ENCODE results near the gene MTREX.

MTREX gene

DNA sequence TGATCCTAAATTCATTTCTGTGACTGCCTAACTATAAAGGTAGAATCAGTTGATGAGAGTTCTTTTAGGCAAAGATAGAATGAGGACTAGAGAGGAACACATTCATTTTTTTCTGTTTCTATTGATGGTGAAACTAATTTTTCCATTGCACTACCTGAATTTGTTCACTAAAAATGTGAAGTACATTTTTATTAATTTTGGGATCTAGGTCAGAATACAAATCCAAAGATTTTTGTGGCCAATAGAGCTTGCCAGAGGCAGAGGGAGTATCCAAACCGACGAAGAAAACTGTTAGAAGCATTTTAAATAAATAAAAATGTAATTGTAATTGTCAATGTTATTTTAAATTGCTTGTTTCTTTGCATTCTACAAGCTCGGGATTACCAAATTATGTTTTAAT, 78.1 kb downstream of the MTREX start:
- DNase-seq, result no peak

DNA sequence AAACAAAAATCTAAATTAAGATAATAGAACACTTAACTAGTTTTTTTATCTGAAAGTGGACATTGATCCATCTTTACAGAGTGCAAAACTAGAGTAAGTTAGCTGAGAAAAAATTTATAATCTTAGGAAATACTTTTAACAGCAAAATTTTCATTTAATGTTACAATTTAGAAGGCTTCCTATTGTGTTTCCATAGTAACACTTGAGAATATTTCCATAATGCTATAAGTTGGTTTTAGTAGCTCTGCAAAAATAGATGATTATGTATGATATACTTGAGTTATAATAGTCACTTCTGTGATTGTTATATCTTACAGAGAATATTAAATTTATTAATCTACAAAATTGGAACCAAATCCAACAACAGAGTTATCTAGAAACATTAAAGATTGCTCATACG, 78.6 kb downstream of the MTREX start:
- DNase-seq, result no peak

DNA sequence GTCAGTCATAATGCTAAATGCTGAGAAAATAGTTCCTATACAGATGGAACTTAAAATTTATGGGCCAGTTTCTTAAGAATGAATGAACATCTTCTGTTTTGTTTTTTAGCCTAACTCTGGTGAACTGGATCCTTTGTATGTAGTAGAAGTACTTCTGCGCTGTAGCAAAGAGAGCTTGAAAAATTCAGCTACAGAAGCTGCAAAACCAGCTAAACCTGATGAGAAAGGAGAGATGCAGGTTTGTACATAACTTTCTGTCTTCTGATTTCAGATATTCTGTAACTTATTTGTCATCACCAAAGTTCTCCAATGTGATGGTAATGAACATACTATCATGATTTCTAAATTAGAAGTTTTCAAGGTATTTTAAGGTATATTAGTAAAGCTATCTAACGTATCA, 80.1 kb downstream of the MTREX start:
- no peak for DNase-seq

DNA sequence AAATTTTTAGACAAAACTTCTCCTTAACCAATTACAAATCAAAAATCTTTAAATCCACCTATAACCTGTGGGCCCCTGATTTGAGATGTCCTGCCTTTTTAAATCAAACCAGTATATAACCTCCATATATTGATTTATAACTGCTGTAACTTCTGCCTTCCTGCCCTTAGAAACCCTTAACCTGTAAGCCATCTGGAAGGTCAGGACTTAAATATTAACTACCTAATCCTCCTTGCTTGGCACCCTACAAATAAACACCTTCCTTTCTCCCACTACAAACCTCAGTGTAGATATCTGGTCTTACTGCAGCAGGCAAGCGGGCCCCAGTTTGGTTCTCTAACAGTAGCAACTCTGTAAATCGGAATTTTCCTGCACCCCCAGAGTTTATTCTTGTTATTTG, 83.9 kb downstream of the MTREX start:
- DNase-seq, result no peak

DNA sequence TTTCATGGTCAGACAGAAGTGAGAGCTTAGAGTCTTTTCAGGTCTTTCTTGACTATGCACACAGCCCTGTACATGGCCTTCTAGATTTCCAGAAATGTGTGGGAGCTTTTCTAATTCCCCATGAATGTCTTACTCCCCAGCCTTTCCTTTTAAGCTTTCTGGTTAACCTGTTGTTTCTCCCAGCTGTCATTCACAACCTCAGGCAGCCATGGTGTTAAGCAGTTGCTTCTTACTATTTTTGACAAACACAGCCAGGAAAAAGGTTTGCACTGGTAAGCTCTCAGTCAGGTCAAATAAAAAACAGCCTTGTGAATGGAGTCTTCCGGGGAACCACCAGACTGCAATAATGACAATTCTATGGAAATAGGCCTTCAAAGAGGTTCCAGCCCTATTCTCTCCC, 84.9 kb downstream of the MTREX start:
- no peak for DNase-seq

DNA sequence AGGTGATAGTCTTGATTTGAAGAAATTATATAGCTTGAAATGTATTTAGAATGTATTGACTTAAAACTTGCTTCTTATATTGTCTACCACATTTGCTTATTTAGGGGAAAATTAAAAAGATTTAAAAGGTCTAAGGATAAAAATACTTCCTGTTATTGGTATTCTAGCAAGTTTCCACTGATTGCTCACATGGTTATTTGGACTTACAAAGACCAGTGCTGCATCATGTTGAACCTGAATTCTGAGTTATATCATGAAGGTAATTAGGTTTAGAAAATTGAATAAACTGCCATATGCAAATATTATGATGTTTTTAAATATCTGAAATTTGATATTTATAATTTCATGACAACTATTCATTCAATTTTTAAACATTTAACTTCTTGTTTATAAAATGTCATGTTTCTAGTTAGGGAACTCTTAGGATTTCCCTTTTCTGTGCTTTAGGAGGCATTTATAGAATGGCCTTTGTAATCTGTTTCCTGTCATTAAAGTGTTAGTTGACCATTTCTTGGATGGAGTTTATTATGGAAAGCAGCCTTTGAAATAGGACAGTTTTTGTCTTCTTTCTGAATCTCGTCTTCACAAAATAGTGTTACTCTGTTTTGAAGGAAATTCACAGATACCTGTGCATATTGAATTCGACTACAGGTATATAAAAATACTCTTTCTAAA, 85.8 kb downstream of the MTREX start:
- DNase-seq, result no peak

DNA sequence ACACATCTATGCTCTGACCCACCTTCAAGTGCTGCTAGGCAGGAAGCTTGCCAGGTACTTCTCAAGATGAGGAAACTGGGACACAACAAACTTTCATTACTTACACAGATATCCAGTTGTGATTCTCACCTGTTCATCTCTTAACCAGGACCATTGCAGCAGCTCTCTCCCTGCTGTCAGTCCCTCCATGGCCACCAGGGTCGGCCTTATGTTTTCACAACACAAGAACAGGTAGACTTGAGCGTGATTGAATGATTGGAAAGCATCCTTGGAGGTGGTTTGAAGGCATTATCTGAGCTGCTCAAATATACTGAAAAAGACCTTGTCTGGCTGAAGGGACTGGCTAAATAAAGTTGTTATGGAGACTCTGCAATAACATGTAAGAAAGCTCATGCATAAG, 94.4 kb downstream of the MTREX start:
- no peak for DNase-seq

DNA sequence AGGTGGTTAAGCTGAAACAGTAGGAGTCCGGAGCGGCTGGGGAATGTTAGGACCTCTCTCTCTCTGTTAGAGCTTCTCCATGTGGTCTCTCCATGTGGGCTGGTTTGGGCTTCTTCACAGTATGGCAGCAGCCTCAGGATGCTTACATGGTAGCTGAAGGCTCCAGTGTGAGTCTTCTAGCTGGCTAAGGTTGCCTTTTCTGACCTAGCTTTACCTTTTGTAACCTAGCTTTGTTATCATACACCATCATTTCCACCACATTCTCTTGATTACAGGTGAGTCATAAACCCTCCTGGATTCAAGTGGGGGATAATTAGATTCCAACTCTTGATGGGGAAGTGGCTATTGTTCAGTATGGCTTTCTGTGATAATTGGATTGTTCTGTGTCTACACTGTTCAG, 98.5 kb downstream of the MTREX start:
- DNase-seq, result no peak

DNA sequence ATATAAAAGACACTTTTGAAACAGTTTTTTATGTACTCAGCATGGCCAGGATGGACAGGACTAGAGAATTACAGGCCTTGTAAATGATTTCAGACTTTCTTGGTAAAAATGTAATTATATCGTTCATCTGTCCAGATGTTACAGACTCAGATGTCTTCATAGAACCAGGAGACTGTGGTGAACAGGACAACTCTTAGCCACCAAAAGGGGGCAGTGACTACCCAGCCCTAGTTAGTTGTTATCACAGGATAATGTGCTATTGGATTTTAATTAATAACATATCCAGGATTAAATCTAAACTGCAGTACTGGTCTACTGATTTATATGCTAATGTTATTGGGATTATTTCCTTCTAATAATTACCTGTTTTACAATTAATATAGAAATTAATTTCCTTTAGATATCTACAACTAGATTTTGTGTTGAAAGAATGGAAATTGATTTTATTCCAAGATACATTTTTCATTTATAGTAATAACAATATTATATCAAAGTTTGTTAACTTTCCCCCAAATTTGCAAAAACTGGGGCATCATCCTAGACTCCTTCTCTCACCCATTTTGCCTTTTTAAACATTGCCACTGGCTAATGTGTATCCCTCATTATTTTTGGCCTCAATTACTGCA, 99.4 kb downstream of the MTREX start:
- DNase-seq, result no peak

DNA sequence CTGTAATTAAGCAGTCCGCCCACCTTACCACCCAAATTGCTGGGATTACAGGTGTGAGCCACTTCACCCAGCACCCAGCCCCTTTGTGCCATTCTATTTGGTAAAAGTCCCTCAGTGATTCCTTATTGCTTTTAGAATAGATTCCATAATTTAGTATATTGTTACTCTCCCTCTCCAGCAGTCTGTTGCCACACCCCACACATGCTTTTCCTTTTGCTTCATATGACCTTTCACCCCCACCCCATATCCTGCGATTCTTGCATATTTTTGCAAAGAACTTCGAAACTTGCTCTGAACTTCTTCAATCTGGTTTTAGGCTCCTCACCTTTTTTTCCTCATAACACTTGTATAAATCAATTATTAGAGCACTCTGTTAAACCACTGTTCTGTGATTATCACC, 100.2 kb downstream of the MTREX start:
- DNase-seq, result no peak

DNA sequence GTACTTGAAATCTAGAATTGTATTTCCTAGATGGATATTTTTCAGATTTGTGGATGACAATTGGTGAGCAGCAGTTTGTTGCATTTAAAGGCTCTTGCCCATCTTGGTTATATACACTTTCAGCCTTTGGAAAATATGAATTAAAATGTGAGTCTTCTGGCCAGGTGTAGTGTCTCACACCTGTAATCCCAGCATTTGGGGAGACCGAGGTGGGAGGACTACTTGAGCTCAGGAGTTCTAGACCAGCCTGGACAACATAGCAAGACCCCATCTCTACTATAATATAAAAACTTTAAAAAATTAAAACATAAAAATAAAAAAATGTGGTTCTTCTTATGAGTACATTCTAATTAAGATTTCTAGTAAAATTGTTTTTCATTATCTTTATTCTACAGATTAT, 102.0 kb downstream of the MTREX start:
- no peak for DNase-seq

DNA sequence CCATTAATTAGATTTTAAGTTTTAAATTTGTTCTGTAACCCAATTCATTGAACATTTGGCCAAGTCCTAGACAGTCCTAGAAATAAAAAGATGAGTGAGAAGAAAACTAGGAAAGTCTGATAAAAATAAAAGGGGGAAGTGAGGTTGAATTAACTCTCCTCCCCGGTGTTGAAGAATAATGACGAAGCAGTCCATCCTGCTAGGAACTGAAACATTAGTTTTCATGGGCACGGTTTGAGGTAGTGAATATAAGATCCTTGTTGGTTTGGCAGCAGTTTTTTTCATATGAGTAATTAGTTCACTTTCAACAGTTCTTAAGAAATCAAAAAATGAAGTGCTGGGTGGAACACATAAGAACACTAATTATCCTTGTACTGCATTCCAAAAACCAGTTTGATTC, 103.1 kb downstream of the MTREX start:
- no peak for DNase-seq

DNA sequence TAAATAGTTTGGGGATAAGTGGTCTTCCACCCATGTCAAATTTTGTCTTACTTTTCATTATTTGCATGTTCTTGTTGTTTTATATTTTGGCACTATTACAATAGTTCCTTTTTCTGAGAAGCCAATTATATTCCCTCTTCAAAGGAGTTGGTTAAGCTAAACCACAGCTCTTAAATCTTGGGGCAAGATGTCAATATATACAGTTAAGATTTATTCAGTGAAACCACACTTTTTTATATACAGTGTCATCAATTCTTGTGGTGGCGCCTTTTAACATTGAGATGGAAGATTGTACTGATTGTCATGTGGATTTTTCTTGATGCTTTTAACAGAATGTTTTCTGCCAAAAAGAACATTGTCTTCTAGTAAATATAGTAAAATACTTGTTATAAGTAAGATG, 104.1 kb downstream of the MTREX start:
- DNase-seq, result no peak

DNA sequence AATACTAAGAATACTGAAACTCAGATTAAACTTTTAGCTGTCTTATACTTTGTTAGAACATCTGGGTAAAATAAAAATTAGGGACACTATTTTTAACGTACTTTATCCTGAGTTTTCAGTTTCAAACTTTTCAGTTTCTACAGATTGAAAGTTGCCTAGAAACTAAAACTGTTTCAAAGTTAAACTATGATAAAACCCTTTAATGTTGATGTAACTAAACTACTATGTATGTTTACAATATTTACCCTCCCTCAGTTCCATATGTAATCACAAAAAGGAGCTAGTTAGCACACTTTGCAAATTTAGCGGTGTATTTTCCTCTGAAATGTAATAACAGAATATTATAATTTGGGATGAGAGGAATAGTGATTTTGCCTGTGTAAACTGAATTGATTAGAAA, 105.9 kb downstream of the MTREX start:
- DNase-seq, result no peak

DNA sequence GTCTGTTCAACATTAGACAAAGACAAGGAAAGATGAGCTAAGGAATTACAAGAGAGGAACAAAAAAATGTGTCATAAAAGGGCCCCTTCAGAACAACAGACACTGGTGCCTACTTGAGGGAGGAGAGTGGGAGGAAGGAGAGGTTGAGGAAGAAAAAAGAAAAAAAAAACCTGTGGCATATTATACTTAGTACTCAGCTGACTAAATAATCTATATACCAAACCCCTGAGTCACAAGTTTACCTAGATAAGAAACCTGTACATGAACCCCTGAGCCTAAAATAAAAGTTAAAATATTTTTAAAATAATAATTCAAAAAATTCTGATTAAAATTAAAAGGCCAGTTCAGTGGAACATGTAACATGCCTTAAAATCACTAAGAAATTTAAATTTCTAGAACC, 107.3 kb downstream of the MTREX start:
- no peak for DNase-seq

DNA sequence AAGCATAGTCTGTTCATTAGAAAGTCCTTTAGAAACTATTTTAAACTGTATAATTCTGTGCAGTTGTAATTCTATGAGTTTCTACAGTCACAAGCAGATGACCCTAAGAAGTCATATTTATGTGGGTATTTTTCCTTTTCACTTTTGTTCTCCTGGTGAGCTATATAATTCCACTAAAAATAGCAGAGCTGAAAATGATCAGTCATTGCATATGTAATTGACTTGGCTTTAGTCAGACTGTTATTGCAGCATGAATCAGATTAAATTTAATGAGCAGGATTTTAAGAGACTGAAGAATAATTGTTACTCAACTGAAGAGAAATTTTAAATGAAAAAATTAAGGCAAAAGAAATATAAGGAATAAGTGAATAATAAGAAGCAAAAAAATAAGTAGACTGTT, 108.5 kb downstream of the MTREX start:
- no peak for DNase-seq

DNA sequence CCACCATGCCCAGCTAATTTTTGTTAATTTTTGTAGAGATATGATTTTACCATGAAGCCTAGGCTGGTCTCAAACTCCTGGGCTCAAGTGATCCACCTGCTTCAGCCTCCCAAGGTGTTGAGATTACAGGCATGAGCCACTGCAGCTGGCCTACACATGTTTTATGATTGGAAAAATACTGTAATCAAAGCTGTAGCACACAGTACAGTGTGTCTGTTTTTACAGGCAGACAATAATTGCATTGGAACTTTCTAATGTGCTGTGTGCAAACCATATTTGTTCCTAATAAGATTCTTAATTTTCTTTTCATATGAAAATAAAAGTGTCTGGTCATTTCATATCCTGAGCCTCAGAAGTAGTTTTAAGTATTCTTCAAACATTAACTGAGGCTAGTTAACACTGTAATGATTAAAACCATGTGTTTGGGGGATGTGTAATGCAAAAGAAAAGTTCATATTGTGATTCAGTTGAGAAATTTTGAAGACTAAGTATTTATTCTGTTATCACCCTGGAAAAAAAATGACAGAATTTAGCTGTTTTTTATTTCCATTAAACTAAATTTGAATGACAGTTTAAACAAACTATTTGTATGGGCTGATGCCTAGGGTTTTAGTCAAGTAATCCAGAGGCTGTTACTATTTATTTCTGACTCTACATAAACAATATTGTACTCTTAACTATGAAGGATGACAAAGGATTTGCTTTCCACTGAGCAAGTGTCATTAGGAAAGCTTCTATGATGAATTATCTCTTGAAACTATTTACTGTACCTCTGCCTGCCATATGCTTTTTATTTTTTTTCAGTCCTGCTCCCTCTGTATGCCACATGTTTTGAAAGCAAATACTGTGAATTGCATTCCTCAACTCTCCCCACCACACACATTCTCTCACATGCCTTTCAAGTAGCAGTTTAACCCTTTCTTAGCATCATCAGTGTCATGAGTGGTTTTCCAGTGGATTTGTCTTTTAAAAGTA, 111.5 kb downstream of the MTREX start:
- no peak for DNase-seq

DNA sequence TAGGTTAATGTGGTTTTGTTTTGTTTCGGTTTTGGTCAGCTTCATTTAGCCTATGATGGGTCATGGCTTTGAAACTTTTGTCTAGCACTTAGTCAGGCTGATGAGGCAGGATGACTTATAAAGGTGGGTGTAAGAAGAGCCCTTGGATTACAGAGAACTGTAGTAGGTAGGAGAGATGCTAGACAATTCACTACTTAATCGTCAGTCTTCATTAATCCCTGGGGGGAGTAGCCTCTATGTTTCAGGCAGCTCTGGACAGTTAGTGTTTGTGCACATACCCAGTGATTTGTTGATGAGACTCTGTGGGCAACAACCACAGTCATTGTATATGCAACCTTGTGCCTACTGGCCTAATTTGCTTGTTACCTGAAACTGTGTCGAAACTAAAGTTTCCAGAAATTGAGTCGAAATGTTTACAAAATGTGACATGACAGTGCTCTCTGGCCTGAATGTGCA, 113.3 kb downstream of the MTREX start:
- DNase-seq, result no peak

DNA sequence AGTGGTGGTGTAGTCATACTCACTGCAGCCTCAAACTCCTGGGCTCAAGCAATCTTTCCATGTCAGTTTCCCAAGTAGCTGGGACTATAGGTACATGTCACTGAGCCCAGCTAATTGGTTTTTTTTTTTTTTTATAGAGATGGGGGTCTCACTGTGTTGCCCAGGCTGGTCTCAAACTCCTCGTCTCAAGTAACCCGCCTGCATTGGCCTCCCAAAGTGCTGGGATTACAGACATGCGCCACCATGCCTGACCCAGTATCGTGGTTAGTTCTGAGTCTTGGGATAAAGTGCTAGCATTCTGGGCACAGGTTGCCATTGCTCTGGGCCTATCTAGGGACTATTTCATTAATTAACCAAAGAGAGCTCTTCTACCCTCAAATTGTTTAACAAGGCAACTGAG, 118.7 kb downstream of the MTREX start:
- DNase-seq, result no peak

DNA sequence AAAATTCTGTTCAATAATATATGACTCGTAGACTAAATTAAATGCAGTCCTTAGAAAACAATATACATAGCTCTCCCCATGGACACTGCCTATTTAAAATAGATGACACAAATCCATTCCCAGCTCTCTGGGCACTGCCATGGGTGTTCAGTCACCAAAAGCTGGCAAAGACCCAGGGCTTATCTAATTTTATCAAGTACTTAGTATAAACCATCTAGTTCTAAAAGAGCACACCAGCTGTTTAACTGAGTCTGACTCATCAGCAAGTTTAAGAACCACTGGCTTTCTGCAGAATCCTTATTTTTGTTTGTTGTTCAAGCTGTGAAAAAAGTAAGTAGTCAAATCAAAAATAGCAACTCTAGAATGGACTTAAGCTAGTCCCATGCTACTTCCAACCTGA, 119.4 kb downstream of the MTREX start:
- no peak for DNase-seq

DNA sequence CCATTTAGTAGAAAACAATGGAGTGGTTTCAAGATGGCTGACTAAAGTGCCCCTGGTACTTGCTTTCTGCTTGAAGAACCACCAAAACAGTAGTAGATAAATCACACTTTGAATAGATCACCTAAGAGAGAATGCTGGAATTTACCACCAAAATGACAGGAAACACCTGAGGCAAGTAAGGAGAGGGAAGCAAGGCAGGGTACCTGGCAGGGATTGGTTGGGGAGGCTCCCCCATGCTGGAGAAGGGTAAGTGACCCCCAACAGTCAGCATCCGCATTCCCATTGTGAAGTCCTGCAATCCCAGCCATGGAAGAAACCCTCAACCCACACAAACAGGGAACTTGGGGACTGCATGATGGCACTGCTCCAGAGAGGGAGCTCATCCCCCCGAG, 121.4 kb downstream of the MTREX start:
- no peak for DNase-seq

DNA sequence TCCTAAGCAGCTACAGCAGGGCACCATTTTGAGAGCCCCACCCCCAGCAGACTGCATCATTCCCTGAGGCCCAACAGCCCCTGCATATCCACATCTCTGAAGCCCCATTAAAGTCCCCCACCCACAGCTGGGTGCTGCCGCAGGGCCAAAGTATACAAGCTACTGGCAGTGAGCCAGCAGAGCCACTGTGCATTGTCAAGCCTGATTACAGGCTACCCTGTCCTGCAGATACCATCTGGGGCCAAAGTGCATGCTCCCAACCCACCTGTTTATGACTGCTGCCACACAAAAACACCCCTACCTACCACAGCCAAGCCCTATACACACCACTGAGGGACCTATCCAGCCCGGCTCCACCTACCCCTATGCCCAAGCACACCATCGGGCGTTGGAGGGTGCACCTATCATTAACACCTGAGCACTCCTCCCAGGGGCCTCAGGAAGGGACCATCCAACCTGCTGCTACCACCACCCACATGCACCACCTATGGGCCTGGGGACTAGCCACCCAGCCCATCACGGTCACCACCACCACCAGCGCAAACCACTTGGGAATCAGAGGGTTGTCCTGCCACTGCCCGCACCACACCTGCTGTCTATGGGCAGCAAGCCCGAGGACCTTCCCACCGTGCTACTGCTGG, 121.9 kb downstream of the MTREX start:
- DNase-seq, result no peak

DNA sequence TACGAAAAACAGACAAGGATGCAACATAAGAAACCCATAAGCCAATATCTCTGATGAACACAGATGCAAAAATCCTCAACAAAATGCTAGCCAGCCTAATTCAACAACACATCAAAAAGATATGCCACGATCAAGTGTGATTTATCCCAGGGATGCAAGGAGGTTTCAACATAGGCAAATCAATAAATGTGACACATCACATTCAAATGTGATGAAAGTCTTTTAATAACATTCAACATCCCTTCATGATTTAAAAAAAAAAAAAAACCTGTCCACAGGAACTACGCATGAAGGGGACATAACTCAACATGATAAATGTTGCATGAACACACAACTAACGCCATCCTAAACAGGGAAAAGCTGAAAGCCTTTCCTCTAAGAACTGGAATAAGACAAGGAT, 124.8 kb downstream of the MTREX start:
- DNase-seq, result no peak
